Measurements from ENCODE around the gene SULT1E1.

- no peak for TF ChIP-seq FOXK2 (IDR thresholded peaks at IDR 0.05)
- TF ChIP-seq ARNT (IDR thresholded peaks at IDR 0.05), result no peak
- TF ChIP-seq FOXM1 (IDR thresholded peaks at IDR 0.05; ENCODE audit: borderline replicate concordance), result no peak
- TF ChIP-seq PKNOX1 (IDR thresholded peaks at IDR 0.05), result no peak
Measured at GRCh38 chr4:69874507-69874906, 14.6 kb upstream of the SULT1E1 start.

Data from HEK293T (cell line).